GM12878 (cell line): ENCODE results near the gene COL16A1. TPM values are rescaled to one million over a fixed set of nuclear protein-coding genes. Genes with fewer than 3 reads are reported as not detected.

ENCODE experiments used
- ATAC-seq: fragments of 200-7000 bp; cut with Tn5 transposase; 3 replicates; pipeline ENCODE4 v1.9.1; 2020; ENCODE audit warnings: mild to moderate bottlenecking, moderate library complexity
- BruUV-seq: library from RNA; stranded (reverse); fragments of 400-500 nt; replicated peaks from 2 replicates; lab custom pipeline; 2021; lab: Mats Ljungman, UMichigan
- CTCF ChIA-PET: fragments of 300-600 bp; sonication (Branson Sonifier 250); formaldehyde crosslinking; extraction: SDS; loops from one replicate; lab custom pipeline; 2021; ENCODE audit warnings: inconsistent platforms; lab: Yijun Ruan, JAX
- POLR2A ChIA-PET: fragments of 350-600 bp; formaldehyde crosslinking; extraction: SDS; loops from one replicate; lab custom pipeline; 2021; ENCODE audit warnings: inconsistent platforms; lab: Charles Lee
- RAD21 ChIA-PET: fragments of 300-600 bp; sonication (Branson Sonifier 250); formaldehyde crosslinking; loops from one replicate; lab custom pipeline; 2023; ENCODE audit warnings: antibody characterized with exemption; ENCODE audit not compliant: unreplicated experiment; lab: Charles Lee
- SMC1A ChIA-PET: fragments of 300-600 bp; sonication (Branson Sonifier 250); formaldehyde crosslinking; loops from one replicate; lab custom pipeline; 2023; ENCODE audit not compliant: unreplicated experiment, uncharacterized antibody; lab: Charles Lee
- DNase-seq: peaks from one replicate; pipeline ENCODE4 v3.0.0-alpha.2; 2011; ENCODE audit warnings: low read depth, low spot score
- FAIRE-seq: peaks from 3 replicates; lab custom pipeline; 2011; peaks lifted over from hg19 to GRCh38; lab: Jason Lieb, UNC
- H2AFZ ChIP-seq: 2 replicates; pipeline ENCODE4 v1.6.0; 2011; ENCODE audit warnings: low read depth, low read length, control low read depth; ENCODE audit not compliant: control insufficient read depth
- H3K27ac ChIP-seq: 2 replicates; pipeline ENCODE4 v1.5.1; 2011; ENCODE audit warnings: control low read depth; ENCODE audit not compliant: control insufficient read depth, insufficient read depth
- H3K27me3 ChIP-seq, 2 experiments: replicated peaks in 1 of 2; 2 replicates each; pipeline versions ENCODE4 v1.6.0 to v1.6.1; 2011; ENCODE audit warnings: low read length in 1 of 2; ENCODE audit not compliant: control insufficient read depth in 2 of 2, insufficient read depth in 2 of 2
- H3K36me3 ChIP-seq, 2 experiments: 2 replicates each; pipeline ENCODE4 v1.5.1; 2011; ENCODE audit warnings: low read length in 1 of 2; ENCODE audit not compliant: control insufficient read depth in 2 of 2, insufficient read depth in 2 of 2
- H3K4me1 ChIP-seq: 2 replicates; pipeline ENCODE4 v1.6.1; 2011; ENCODE audit warnings: mild to moderate bottlenecking, low read length, moderate library complexity, mixed read lengths; ENCODE audit not compliant: control insufficient read depth, insufficient read depth
- H3K4me2 ChIP-seq: 2 replicates; pipeline ENCODE4 v1.6.0; 2011; ENCODE audit warnings: control low read depth; ENCODE audit not compliant: control insufficient read depth, insufficient read depth
- H3K4me3 ChIP-seq: fragments of 200-600 bp; sonication (generic); 2 replicates; pipeline ENCODE4 v1.5.1; 2016
- H3K79me2 ChIP-seq: 2 replicates; pipeline ENCODE4 v1.6.0; 2011; ENCODE audit warnings: low read length; ENCODE audit not compliant: control insufficient read depth, insufficient read depth
- H3K9ac ChIP-seq: 2 replicates; pipeline ENCODE4 v1.8.0; 2011; ENCODE audit warnings: low read length, control low read depth, mixed read lengths; ENCODE audit not compliant: control insufficient read depth, insufficient read depth
- H3K9me3 ChIP-seq: replicated peaks from 3 replicates; pipeline ENCODE4 v1.5.1; 2011; ENCODE audit warnings: mild to moderate bottlenecking, low read length; ENCODE audit not compliant: control insufficient read depth, insufficient read depth
- H4K20me1 ChIP-seq: 2 replicates; pipeline ENCODE4 v1.6.0; 2011; ENCODE audit not compliant: control insufficient read depth, insufficient read depth
- BHLHE40 ChIP-seq, 2 experiments: fragments of 450-650 bp in 1 of 2; IDR thresholded peaks; 2 replicates each; pipeline ENCODE4 v1.6.1; 2011 to 2017; ENCODE audit warnings: low read depth in 2 of 2, borderline replicate concordance in 1 of 2, improper control_type of control experiment in 1 of 2, low read length in 1 of 2, mild to moderate bottlenecking in 1 of 2
- BRCA1 ChIP-seq: IDR thresholded peaks from 2 replicates; pipeline ENCODE4 v1.6.1; 2011; ENCODE audit warnings: low read depth, low read length, improper control_type of control experiment
- FOS ChIP-seq: IDR thresholded peaks from 3 replicates; pipeline ENCODE4 v1.6.1; 2011; ENCODE audit warnings: borderline replicate concordance; ENCODE audit not compliant: insufficient read length; ENCODE audit errors: extremely low read depth
- NFYB ChIP-seq: IDR thresholded peaks from 2 replicates; pipeline ENCODE4 v1.6.1; 2011; ENCODE audit warnings: low read depth, mild to moderate bottlenecking, low read length, improper control_type of control experiment, moderate library complexity; ENCODE audit not compliant: insufficient read depth
- PAX8 ChIP-seq: fragments of 450-650 bp; IDR thresholded peaks from 2 replicates; pipeline ENCODE4 v1.6.1; 2017; ENCODE audit warnings: mild to moderate bottlenecking, moderate library complexity
- RAD21 ChIP-seq: IDR thresholded peaks from 2 replicates; pipeline ENCODE4 v1.6.1; 2011; ENCODE audit warnings: mild to moderate bottlenecking, low read depth, low read length, moderate library complexity; ENCODE audit not compliant: insufficient read depth
- RCOR1 ChIP-seq: conservative IDR thresholded peaks from 2 replicates; pipeline ENCODE4 v1.6.1; 2012; ENCODE audit warnings: low read depth, low read length, improper control_type of control experiment
- SIX5 ChIP-seq: IDR thresholded peaks from 2 replicates; pipeline ENCODE4 v1.6.1; 2011; ENCODE audit warnings: mild to moderate bottlenecking, low read depth, low read length, moderate library complexity; ENCODE audit not compliant: severe bottlenecking
- WGBS: methylation state at CpG from one replicate; pipeline ENCODE4 v1.1.6; 2016; ENCODE audit warnings: low lambda C conversion rate; ENCODE audit not compliant: insufficient replicate concordance, insufficient coverage; ENCODE audit errors: missing lambda C conversion rate; 5-methylcytosine and 5-hydroxymethylcytosine counted together
- in situ Hi-C: fragments of 300-500 bp; cut with MboI; formaldehyde crosslinking; loops from 9 replicates; pipeline ENCODE4 v1.14.3; 2018; ENCODE audit warnings: mixed read lengths
- intact Hi-C: fragments of 100-400 bp; cut with micrococcal nuclease; formaldehyde crosslinking; loops from one replicate; pipeline ENCODE4 v1.14.2; 2022; ENCODE audit not compliant: unreplicated experiment
- polyA plus RNA-seq, 11 experiments: library from polyadenylated mRNA; depleted of rRNA in 4 of 11; unstranded in 6 of 11; stranded (reverse) in 5 of 11; fragments of >200 nt; fragmentation: Nextera tagmentation in 4 of 11; fragmentation: Illumina TruSeq in 1 of 11; extraction: Ambion mirVana in 4 of 11; extraction: Trizol in 1 of 11; gene quantifications; 1 replicate in 1 of 11; 2 replicates in 10 of 11; pipeline versions ENCODE4 v1.2.1 to v1.2.3, GENCODE V29; 2011 to 2016; ENCODE audit warnings: inconsistent platforms in 2 of 11, missing spikeins in 2 of 11, low read depth in 1 of 11
- total RNA-seq, 4 experiments: library from RNA; depleted of rRNA in 3 of 4; stranded (reverse); fragments of >200 nt in 3 of 4; fragmentation: Illumina TruSeq in 1 of 4; extraction: Trizol in 1 of 4; gene quantifications; 2 replicates each; pipeline versions ENCODE4 v1.2.1 to v1.2.3, GENCODE V29; 2013 to 2021
- TF ChIP-seq, protein P1 (sequence below): IDR thresholded peaks from 2 replicates; pipeline ENCODE4 v1.6.1; 2011; ENCODE audit warnings: borderline replicate concordance, low read depth, mild to moderate bottlenecking, moderate library complexity, low read length; ENCODE audit not compliant: insufficient read depth, poor library complexity, severe bottlenecking
- TF ChIP-seq, protein P2 (sequence below): IDR thresholded peaks from 2 replicates; pipeline ENCODE4 v1.6.1; 2012; ENCODE audit warnings: improper control_type of control experiment, low read depth, low read length; ENCODE audit not compliant: insufficient replicate concordance

Gene COL16A1
- total and polyA plus RNA-seq, 10 of the 15 experiments (the other 5 are each of a cell fraction or from before 2014, with no cell fraction given) = 0.02 to 3.7 (median 0.59) TPM

DNA sequence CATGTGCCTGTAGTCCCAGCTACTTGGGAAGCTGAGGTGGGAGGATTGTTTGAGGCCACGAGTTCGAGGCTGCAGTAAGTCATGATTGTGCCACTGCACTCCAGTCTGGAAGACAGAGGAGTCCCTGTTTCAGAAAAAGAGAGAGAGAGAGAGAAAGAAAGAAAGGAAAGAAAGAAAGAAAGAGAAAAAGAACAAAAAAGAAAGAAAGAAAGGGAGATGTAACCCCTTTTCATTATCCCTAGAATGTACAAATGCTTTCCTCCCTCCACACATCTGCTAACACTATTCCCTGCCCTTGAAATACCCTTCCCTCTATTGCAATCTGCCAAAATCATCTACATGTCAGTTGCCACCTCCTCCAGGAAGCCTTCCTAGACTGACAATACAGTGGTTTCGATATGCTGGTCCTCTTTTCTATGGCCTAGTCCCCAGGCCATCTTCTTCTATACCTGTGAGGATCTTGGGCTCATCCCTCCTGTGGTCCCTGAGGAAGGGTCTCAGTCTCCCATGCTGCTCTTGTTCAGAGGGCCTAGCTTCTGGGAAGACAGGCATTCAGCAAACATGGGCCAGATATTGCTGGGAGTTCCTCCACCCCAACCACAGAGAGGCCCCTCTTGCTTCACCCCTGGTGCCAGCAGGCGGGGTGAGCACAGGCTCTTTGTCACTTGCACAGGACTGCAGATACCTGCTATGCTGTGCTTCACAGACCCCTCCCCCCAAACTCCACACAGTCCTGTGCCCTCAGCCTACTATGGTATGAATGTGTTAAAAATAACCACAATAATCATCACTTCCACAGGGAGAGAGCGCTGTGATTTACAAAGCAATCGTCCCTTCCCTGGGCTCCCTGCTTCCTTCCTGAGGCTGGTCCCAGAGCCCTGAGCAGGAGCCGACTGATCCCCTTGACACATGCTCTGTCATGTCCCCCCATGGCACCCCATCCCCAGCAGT is 46.2 kb upstream of the COL16A1 start:
- Histone ChIP-seq H3K9me3 (no peaks in the 10 kb centered on the region), H4K20me1 (no peaks in the 10 kb centered on the region), H3K36me3 (no peaks in the 10 kb centered on the region), H3K79me2 (no peaks in the 10 kb centered on the region), H3K9ac (no peak overlapping the region)
- DNase-seq = no peak
- no peak for ATAC-seq
- ChIA-PET CTCF (interaction anchor here (0.6 to 2.1 kb wide), 6 partner anchors 13 to 86 kb away, joined by 3 to 7 read pairs (median 3); partner anchors contain the start of gene ADGRB2), SMC1A (interaction anchor here (0.6 to 1.9 kb wide), 2 partner anchors 39 to 138 kb away, joined by 3 to 10 read pairs; no protein-coding TSS in a partner anchor)
- WGBS = 30% methylated on average over 7 of the region's 7 CpGs
- TF ChIP-seq BRCA1 (no peak), PAX8 (no peak), SIX5 (no peak), RCOR1 (no peak), BHLHE40 (IDR thresholded peaks at IDR 0.05; ENCODE audit: borderline replicate concordance in 1 of 2, low read depth in 2 of 2, low read length in 1 of 2) (no peak), NFYB (no peak), RAD21 (no peak), FOS (no peak)
- TF ChIP-seq, protein P1, sequence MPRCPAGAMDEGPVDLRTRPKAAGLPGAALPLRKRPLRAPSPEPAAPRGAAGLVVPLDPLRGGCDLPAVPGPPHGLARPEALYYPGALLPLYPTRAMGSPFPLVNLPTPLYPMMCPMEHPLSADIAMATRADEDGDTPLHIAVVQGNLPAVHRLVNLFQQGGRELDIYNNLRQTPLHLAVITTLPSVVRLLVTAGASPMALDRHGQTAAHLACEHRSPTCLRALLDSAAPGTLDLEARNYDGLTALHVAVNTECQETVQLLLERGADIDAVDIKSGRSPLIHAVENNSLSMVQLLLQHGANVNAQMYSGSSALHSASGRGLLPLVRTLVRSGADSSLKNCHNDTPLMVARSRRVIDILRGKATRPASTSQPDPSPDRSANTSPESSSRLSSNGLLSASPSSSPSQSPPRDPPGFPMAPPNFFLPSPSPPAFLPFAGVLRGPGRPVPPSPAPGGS = no peak
- TF ChIP-seq, protein P2, sequence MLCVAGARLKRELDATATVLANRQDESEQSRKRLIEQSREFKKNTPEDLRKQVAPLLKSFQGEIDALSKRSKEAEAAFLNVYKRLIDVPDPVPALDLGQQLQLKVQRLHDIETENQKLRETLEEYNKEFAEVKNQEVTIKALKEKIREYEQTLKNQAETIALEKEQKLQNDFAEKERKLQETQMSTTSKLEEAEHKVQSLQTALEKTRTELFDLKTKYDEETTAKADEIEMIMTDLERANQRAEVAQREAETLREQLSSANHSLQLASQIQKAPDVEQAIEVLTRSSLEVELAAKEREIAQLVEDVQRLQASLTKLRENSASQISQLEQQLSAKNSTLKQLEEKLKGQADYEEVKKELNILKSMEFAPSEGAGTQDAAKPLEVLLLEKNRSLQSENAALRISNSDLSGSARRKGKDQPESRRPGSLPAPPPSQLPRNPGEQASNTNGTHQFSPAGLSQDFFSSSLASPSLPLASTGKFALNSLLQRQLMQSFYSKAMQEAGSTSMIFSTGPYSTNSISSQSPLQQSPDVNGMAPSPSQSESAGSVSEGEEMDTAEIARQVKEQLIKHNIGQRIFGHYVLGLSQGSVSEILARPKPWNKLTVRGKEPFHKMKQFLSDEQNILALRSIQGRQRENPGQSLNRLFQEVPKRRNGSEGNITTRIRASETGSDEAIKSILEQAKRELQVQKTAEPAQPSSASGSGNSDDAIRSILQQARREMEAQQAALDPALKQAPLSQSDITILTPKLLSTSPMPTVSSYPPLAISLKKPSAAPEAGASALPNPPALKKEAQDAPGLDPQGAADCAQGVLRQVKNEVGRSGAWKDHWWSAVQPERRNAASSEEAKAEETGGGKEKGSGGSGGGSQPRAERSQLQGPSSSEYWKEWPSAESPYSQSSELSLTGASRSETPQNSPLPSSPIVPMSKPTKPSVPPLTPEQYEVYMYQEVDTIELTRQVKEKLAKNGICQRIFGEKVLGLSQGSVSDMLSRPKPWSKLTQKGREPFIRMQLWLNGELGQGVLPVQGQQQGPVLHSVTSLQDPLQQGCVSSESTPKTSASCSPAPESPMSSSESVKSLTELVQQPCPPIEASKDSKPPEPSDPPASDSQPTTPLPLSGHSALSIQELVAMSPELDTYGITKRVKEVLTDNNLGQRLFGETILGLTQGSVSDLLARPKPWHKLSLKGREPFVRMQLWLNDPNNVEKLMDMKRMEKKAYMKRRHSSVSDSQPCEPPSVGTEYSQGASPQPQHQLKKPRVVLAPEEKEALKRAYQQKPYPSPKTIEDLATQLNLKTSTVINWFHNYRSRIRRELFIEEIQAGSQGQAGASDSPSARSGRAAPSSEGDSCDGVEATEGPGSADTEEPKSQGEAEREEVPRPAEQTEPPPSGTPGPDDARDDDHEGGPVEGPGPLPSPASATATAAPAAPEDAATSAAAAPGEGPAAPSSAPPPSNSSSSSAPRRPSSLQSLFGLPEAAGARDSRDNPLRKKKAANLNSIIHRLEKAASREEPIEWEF = no peak
- TF ChIP-seq, all 136 proteins: peak for 0
- H3K4me1 ChIP-seq = peaks cover 13% of the 10 kb centered on the region
- BruUV-seq = no TSS peak
- FAIRE-seq = no peak
- no peak overlapping the region for H3K4me2 ChIP-seq
- no peak overlapping the region for H2AFZ ChIP-seq
- H3K4me3 ChIP-seq = no peak overlapping the region
- RAD21 ChIA-PET = interaction anchor here (1.6 to 2.0 kb wide), 2 partner anchors 38 to 86 kb away, joined by 8 to 15 read pairs; no protein-coding TSS in a partner anchor
- no peak overlapping the region for H3K27ac ChIP-seq
- intact Hi-C loops (no loop called here), in situ Hi-C loops (no loop called here)
- POLR2A ChIA-PET = no interaction called here
- H3K27me3 ChIP-seq = peaks cover 0 to 5% of the 10 kb centered on the region in 2 experiments; a peak in 1 of 4 replicates
